H9 (cell line): ENCODE measurements around the gene HOXA9. TPM values are rescaled to one million over a fixed set of nuclear protein-coding genes. Genes with fewer than 3 reads are reported as not detected.

ENCODE experiments used
- DNase-seq: peaks from one replicate; pipeline ENCODE4 v3.0.0-alpha.2; 2017
- H2AFZ ChIP-seq: one replicate; pipeline ENCODE4 v1.6.1; 2013; ENCODE audit warnings: mild to moderate bottlenecking, low read length, control low read depth, moderate library complexity
- H2AK5ac ChIP-seq: 2 replicates; pipeline ENCODE4 v1.6.1; 2013; ENCODE audit warnings: low read length, control low read depth, mixed read lengths; ENCODE audit not compliant: insufficient read length
- H2BK120ac ChIP-seq: one replicate; pipeline ENCODE4 v1.6.1; 2013; ENCODE audit warnings: low read depth, mild to moderate bottlenecking, low read length, control low read depth, inconsistent platforms; ENCODE audit not compliant: poor library complexity, severe bottlenecking
- H2BK12ac ChIP-seq: 2 replicates; pipeline ENCODE4 v1.6.1; 2013; ENCODE audit warnings: low read length, control low read depth, mixed read lengths, low read depth; ENCODE audit not compliant: insufficient read length
- H2BK15ac ChIP-seq: 2 replicates; pipeline ENCODE4 v1.6.1; 2013; ENCODE audit warnings: low read depth, low read length, control low read depth
- H2BK20ac ChIP-seq: one replicate; pipeline ENCODE4 v1.6.1; 2013; ENCODE audit warnings: low read depth, mild to moderate bottlenecking, low read length, control low read depth, inconsistent platforms; ENCODE audit not compliant: poor library complexity, severe bottlenecking
- H2BK5ac ChIP-seq: 2 replicates; pipeline ENCODE4 v1.6.1; 2013; ENCODE audit warnings: low read length, control low read depth, mixed read lengths; ENCODE audit not compliant: insufficient read length
- H3K14ac ChIP-seq: 2 replicates; pipeline ENCODE4 v1.6.1; 2013; ENCODE audit warnings: low read length, control low read depth; ENCODE audit not compliant: insufficient read depth
- H3K18ac ChIP-seq: 2 replicates; pipeline ENCODE4 v1.6.1; 2013; ENCODE audit warnings: low read depth, mild to moderate bottlenecking, mixed read lengths, low read length, control low read depth; ENCODE audit not compliant: insufficient read length
- H3K23ac ChIP-seq: 2 replicates; pipeline ENCODE4 v1.6.1; 2013; ENCODE audit warnings: low read length, control low read depth, mixed read lengths, low read depth; ENCODE audit not compliant: insufficient read length
- H3K23me2 ChIP-seq: 2 replicates; pipeline ENCODE4 v1.6.1; 2013; ENCODE audit warnings: low read depth, mild to moderate bottlenecking, mixed read lengths, low read length, control low read depth; ENCODE audit not compliant: insufficient read length, poor library complexity, severe bottlenecking
- H3K27ac ChIP-seq: 2 replicates; pipeline ENCODE4 v1.5.1; 2013; ENCODE audit warnings: low read length, control low read depth, mixed read lengths, low read depth; ENCODE audit not compliant: insufficient read length
- H3K27me3 ChIP-seq: 2 replicates; pipeline ENCODE4 v1.6.1; 2013; ENCODE audit warnings: low read length, control low read depth, inconsistent platforms; ENCODE audit not compliant: insufficient read depth
- H3K4ac ChIP-seq: 2 replicates; pipeline ENCODE4 v1.6.1; 2013; ENCODE audit warnings: low read depth, mild to moderate bottlenecking, control low read depth, inconsistent platforms, low read length, moderate library complexity
- H3K4me1 ChIP-seq: 2 replicates; pipeline ENCODE4 v1.6.1; 2013; ENCODE audit warnings: low read length, control low read depth, inconsistent platforms; ENCODE audit not compliant: insufficient read depth
- H3K4me2 ChIP-seq: 2 replicates; pipeline ENCODE4 v1.6.1; 2013; ENCODE audit warnings: low read length, control low read depth, mixed read lengths; ENCODE audit not compliant: insufficient read length, insufficient read depth
- H3K56ac ChIP-seq: 2 replicates; pipeline ENCODE4 v1.6.1; 2013; ENCODE audit warnings: low read depth, mild to moderate bottlenecking, mixed read lengths, low read length, control low read depth; ENCODE audit not compliant: insufficient read length
- H3K79me1 ChIP-seq: 2 replicates; pipeline ENCODE4 v1.6.1; 2013; ENCODE audit warnings: low read depth, mild to moderate bottlenecking, moderate library complexity, low read length, control low read depth, inconsistent platforms; ENCODE audit not compliant: insufficient read depth, poor library complexity, severe bottlenecking
- H3K79me2 ChIP-seq: 2 replicates; pipeline ENCODE4 v1.6.1; 2013; ENCODE audit warnings: low read length, control low read depth, inconsistent platforms; ENCODE audit not compliant: insufficient read depth
- H3K9ac ChIP-seq: 2 replicates; pipeline ENCODE4 v1.6.1; 2013; ENCODE audit warnings: low read length, control low read depth, mixed read lengths; ENCODE audit not compliant: insufficient read length; ENCODE audit errors: extremely low read depth
- H3K9me3 ChIP-seq: one replicate; pipeline ENCODE4 v1.6.1; 2013; ENCODE audit warnings: low read depth, low read length, inconsistent platforms; ENCODE audit not compliant: control insufficient read depth
- H3T11ph ChIP-seq: one replicate; pipeline ENCODE4 v1.6.1; 2013; ENCODE audit warnings: mild to moderate bottlenecking, low read length, control low read depth, inconsistent platforms
- H4K20me1 ChIP-seq: one replicate; pipeline ENCODE4 v1.6.1; 2013; ENCODE audit not compliant: control insufficient read depth, insufficient read length, insufficient read depth
- H4K5ac ChIP-seq: 2 replicates; pipeline ENCODE4 v1.6.1; 2013; ENCODE audit warnings: low read depth, mild to moderate bottlenecking, mixed read lengths, low read length, control low read depth; ENCODE audit not compliant: insufficient read length
- H4K8ac ChIP-seq: replicated peaks from 2 replicates; pipeline ENCODE4 v1.6.1; 2013; ENCODE audit warnings: low read length, control low read depth, mixed read lengths, low read depth; ENCODE audit not compliant: insufficient read length
- H4K91ac ChIP-seq: 2 replicates; pipeline ENCODE4 v1.6.1; 2013; ENCODE audit warnings: low read depth, mild to moderate bottlenecking, moderate library complexity, mixed read lengths, low read length, control low read depth; ENCODE audit not compliant: insufficient read length
- H3K27ac Mint-ChIP-seq, 3 experiments: 2 replicates in 2 of 3; 3 replicates in 1 of 3; pipeline ENCODE4 v1.8.0; 2020 to 2021; ENCODE audit warnings: mixed read lengths in 3 of 3, mild to moderate bottlenecking in 1 of 3, moderate library complexity in 1 of 3
- H3K27me3 Mint-ChIP-seq: 2 replicates; pipeline ENCODE4 v1.8.0; 2021; ENCODE audit warnings: low read depth, mild to moderate bottlenecking, moderate library complexity, mixed read lengths
- H3K36me3 Mint-ChIP-seq, 3 experiments: 2 replicates in 2 of 3; 3 replicates in 1 of 3; pipeline ENCODE4 v1.8.0; 2020 to 2021; ENCODE audit warnings: low read depth in 3 of 3, mixed read lengths in 3 of 3; ENCODE audit not compliant: insufficient read depth in 1 of 3
- H3K4me1 Mint-ChIP-seq, 2 experiments: 2 replicates each; pipeline ENCODE4 v1.8.0; 2020; ENCODE audit warnings: mixed read lengths in 2 of 2
- H3K4me3 Mint-ChIP-seq, 2 experiments: 2 replicates in 1 of 2; 3 replicates in 1 of 2; pipeline ENCODE4 v1.8.0; 2020 to 2021; ENCODE audit warnings: mild to moderate bottlenecking in 2 of 2, mixed read lengths in 2 of 2, moderate library complexity in 1 of 2
- H3K9me3 Mint-ChIP-seq, 2 experiments: 2 replicates in 1 of 2; 3 replicates in 1 of 2; pipeline ENCODE4 v1.8.0; 2020; ENCODE audit warnings: mild to moderate bottlenecking in 2 of 2, mixed read lengths in 2 of 2, moderate library complexity in 1 of 2
- WGBS: extraction: QIAGEN DNeasy Blood & Tissue Kit; methylation state at CpG from one replicate; pipeline ENCODE4 v1.1.7; 2013; ENCODE audit warnings: missing lambda C conversion rate, low lambda C conversion rate, mixed read lengths; ENCODE audit not compliant: insufficient read length; ENCODE audit errors: extremely low coverage; 5-methylcytosine and 5-hydroxymethylcytosine counted together
- total RNA-seq: library from RNA; stranded (reverse); gene quantifications from 2 replicates; pipeline ENCODE4 v1.2.1, GENCODE V29; 2021
- TF ChIP-seq, protein P1 (sequence below): fragments of 200-600 bp; sonication (generic); conservative IDR thresholded peaks from 3 replicates; pipeline ENCODE4 v1.8.0; 2021; ENCODE audit warnings: antibody characterized with exemption, mild to moderate bottlenecking

The HOXA9 gene
- total RNA-seq, 1 experiment from 2014 or later, result not detected

DNA sequence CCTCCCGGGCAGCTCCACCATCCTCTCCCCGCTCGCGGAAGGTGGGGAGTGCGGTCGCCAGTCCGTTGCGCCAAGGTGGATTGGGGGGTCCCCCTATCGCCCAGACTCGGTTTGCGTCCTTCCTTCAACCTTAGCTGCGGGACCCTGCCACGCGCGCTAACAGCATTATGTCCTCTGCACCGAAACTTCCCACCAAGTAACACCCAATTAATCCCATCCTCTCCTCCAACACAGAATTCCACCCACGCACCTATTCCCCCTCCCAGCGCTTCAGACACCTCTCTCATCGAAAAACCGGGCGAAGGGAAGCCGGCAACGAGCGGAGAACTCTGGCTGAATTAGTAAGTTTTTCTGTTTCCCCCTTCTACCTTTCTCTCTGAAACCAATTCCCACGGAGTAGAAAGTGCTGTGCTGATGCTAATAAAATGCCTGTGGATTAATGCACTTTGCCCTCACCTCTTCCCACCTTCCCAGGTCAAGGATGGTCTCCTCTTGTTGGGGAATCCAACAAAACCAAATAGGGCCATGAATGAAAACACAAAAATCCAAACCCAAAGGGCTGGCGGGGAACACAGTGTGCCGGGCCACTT lies 13.9 kb downstream of the HOXA9 start:
- Mint-ChIP-seq H3K36me3 (peaks cover 0 to 6% (median 0%) of the 10 kb centered on the region in 3 experiments; a peak in 3 of 7 replicates), H3K4me1 (peaks cover 11 to 30% of the 10 kb centered on the region in 2 experiments), H3K9me3 (peaks cover 21 to 29% of the 10 kb centered on the region in 2 experiments), H3K27ac (no peak overlapping the region), H3K27me3 (peaks cover 100% of the 10 kb centered on the region), H3K4me3 (peak overlapping the region in 1 of 2 experiments; percentile 66; a peak in 3 of 5 replicates)
- DNase-seq, result no peak
- no peak overlapping the region for H3K27ac ChIP-seq
- H3K23me2 ChIP-seq, result peaks cover 5% of the 10 kb centered on the region
- no peaks in the 10 kb centered on the region for H3K79me1 ChIP-seq
- H3K18ac ChIP-seq, result no peak overlapping the region
- no peak overlapping the region for H4K8ac ChIP-seq
- no peaks in the 10 kb centered on the region for H3K4me1 ChIP-seq
- no peak overlapping the region for H3K14ac ChIP-seq
- H3K27me3 ChIP-seq, result peaks cover 97% of the 10 kb centered on the region
- no peaks in the 10 kb centered on the region for H3K79me2 ChIP-seq
- TF ChIP-seq, protein P1, sequence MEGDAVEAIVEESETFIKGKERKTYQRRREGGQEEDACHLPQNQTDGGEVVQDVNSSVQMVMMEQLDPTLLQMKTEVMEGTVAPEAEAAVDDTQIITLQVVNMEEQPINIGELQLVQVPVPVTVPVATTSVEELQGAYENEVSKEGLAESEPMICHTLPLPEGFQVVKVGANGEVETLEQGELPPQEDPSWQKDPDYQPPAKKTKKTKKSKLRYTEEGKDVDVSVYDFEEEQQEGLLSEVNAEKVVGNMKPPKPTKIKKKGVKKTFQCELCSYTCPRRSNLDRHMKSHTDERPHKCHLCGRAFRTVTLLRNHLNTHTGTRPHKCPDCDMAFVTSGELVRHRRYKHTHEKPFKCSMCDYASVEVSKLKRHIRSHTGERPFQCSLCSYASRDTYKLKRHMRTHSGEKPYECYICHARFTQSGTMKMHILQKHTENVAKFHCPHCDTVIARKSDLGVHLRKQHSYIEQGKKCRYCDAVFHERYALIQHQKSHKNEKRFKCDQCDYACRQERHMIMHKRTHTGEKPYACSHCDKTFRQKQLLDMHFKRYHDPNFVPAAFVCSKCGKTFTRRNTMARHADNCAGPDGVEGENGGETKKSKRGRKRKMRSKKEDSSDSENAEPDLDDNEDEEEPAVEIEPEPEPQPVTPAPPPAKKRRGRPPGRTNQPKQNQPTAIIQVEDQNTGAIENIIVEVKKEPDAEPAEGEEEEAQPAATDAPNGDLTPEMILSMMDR, result no peak
- H3K56ac ChIP-seq, result no peak overlapping the region
- no peak overlapping the region for H3T11ph ChIP-seq
- peak overlapping the region; percentile 4 for H3K4me2 ChIP-seq
- H2BK15ac ChIP-seq, result no peak overlapping the region
- H2AFZ ChIP-seq, result no peak overlapping the region
- H4K5ac ChIP-seq, result no peak overlapping the region
- H2BK120ac ChIP-seq, result no peak overlapping the region
- no peak overlapping the region for H2AK5ac ChIP-seq
- H3K4ac ChIP-seq, result no peak overlapping the region
- H2BK5ac ChIP-seq, result no peak overlapping the region
- no peaks in the 10 kb centered on the region for H4K20me1 ChIP-seq
- H3K9ac ChIP-seq, result no peak overlapping the region
- H3K9me3 ChIP-seq, result no peaks in the 10 kb centered on the region
- no peak overlapping the region for H4K91ac ChIP-seq
- no peak overlapping the region for H2BK12ac ChIP-seq
- H2BK20ac ChIP-seq, result no peak overlapping the region
- no CpG with 5 or more reads among the region's 27 CpGs for WGBS
- H3K23ac ChIP-seq, result no peak overlapping the region
